CD4-positive, alpha-beta T cell treated with Interleukin-4 for 4 hours (primary cell): ENCODE measurements around the gene CRACR2A.

Experiments
- DNase-seq: peaks from one replicate; pipeline ENCODE4 v3.0.0-alpha.2; 2020

CRACR2A gene

GRCh38 chr12:3679831-3680230 is 73.1 kb downstream of the CRACR2A start:
- DNase-seq = no peak

GRCh38 chr12:3677609-3678008 is 75.3 kb downstream of the CRACR2A start:
- DNase-seq = no peak

DNA sequence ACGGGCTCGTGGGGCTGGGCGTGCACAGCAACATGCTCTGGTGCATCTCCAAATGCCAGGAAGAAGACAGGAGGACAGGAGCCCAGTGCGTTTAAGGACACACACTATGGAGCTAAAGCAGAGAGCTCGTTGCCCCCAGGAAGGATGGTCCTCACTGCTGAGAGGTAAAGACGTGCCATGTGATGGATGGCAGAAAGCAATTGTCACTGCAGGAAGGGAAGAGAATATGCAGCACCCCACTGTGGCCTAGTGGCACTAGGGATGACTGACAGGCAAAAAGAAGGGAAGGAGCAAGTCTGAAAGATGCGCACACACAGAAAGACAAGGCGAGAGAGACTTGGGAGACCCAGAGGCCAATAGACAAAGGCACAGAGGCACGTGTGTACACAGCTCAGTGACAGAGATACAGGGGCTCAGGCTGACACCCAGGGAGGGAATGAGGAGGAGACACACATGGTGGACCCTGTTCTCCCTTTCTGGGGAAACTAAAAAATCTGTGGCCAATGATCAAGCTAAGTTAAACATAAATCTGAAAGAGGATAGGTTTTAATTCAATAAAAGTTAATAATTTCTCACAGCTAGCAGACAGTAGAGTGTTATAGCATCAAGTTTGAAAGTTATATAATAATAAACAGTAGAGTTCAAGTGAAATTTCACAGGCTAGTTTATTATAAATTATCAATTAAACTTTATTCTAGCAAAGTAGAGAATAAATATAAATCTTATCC is 78.8 kb downstream of the CRACR2A start:
- DNase-seq = no peak

GRCh38 chr12:3672113-3672509 is 80.8 kb downstream of the CRACR2A start:
- DNase-seq = no peak

DNA sequence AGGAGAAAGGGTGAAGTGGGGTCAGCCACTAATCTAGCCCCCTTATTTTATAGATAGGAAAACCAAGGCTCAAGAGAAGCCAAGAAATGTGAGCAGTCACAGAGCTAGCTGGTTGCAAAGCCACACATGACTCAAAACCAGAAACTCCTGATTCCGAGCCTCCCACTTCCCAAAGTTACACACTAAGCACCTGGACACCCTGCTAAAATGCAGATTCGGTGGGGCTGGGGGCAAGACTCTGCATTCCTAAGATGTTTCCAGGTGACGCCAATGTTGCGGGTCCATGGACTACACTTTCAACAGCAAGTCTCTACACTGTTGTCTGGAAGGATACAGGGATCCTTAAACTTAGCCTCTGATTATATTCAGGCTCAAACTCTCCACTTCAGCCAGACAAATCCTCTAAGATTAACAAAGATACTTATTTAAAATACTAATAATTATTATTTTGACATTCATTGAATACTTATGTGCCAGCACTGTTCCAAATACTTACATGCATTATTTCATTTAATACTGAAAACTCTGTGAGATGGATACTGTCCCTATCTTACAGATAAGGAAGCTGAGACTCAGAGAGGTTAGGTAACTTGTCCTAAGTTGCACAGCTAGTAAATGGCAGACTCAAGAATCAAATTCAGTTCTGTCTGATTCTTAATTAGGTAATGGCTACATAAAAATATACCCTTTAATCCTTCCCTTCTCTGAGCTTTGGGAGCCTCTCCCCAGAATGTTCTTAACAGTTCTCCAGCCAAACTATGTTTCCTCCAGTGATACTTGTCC is 81.4 kb downstream of the CRACR2A start:
- DNase-seq = no peak

GRCh38 chr12:3670083-3670620 is 82.8 kb downstream of the CRACR2A start:
- DNase-seq = no peak

GRCh38 chr12:3669594-3669993 is 83.3 kb downstream of the CRACR2A start:
- DNase-seq = no peak

DNA sequence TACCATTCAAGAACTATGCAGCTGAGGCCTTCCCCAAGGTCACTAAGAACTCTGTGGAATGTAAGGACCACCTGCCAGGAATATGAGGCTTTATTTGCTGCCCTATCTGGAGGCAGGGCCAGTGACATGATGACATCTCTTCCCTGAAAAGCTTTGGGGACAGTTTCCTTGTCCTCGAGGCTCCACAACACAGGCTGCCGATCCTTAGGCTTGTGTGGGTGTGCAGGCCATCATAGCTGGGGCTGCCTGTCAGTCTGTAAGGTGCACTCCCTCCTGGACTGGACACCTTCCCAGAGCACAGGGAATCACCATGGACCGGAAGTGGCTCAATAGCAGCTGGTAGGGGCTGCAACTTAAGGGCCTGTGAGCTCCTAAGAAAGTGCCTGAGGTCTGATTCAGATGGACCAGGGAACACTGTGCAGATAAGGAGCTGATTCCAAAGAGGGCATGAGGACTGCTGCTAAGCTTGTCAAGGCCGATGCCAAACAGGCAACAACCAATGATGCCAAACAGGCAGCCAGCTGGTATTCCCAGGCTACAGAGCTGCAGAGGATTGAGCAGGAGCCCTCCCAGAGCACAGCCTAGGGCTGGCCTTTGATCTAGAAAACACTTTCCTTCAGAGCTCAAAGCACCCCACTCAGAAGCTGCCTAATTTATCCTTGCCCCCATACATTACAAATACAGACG is 84.3 kb downstream of the CRACR2A start:
- DNase-seq = no peak

DNA sequence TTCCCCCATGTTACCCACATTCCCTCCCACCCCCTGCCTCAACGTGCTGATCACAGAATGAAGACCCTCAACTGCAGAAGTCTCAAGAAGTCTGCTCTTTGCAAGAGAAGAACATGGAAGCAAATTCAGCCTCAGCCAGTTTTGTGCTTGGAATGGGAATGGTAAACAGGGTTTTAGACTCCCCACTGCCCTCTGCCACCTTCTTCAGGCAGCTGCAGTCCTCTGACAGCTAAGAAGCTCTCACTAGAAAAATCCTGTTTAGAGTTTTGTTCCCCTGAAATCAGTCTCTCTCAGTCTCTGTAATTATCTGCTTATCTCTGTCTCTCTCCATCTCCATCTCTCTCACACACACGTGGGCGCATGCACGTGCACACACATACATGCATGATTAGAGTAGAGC is 85.4 kb downstream of the CRACR2A start:
- DNase-seq = no peak

- no peak for DNase-seq
These were observed 86.5 kb downstream of the CRACR2A start for GRCh38 chr12:3666441-3666840.

- DNase-seq = no peak
These were observed 90.4 kb downstream of the CRACR2A start for GRCh38 chr12:3662521-3662921.

GRCh38 chr12:3661028-3661427 is 91.9 kb downstream of the CRACR2A start:
- no peak for DNase-seq

GRCh38 chr12:3658327-3659163 is 94.4 kb downstream of the CRACR2A start:
- no peak for DNase-seq

- no peak for DNase-seq
These were observed 95.8 kb downstream of the CRACR2A start for GRCh38 chr12:3656946-3657622.

- no peak for DNase-seq
These were observed 97.5 kb downstream of the CRACR2A start for GRCh38 chr12:3655328-3655900.

GRCh38 chr12:3651585-3652424 is 101.1 kb downstream of the CRACR2A start:
- no peak for DNase-seq

- no peak for DNase-seq
These were observed 105.4 kb downstream of the CRACR2A start for GRCh38 chr12:3647504-3647903.

DNA sequence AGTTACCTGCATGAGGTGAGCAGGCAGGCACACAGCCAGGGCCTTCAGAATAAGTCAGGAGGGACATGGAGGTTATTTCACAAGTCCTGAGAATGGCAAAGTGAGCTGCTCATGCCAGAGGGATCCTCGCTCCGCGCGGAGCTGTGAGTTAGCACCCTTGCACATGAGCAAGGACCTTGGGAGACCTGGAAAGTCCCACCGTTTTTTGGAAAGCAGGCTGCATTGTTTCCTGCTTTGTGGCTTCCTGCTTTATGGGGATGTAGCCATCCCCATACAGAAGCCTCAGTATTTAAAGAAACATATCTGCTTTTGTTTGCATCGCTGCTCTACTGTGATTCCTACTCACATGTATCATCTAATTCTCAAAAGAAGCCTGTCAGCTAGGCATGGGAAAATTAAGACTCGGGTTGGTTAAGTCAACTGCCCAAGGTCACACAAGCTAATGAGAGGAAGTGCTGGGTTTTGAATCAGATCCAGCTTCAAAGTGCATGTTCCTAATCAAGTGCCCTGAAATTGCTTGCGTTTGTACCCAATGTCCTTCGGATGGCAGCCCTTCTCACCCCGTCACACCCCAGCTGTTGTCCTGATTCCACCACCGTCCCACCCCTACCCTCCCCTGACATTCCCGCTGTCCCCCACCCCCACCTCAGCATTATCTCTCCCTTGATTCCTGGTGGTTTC is 106.2 kb downstream of the CRACR2A start:
- DNase-seq = no peak

DNA sequence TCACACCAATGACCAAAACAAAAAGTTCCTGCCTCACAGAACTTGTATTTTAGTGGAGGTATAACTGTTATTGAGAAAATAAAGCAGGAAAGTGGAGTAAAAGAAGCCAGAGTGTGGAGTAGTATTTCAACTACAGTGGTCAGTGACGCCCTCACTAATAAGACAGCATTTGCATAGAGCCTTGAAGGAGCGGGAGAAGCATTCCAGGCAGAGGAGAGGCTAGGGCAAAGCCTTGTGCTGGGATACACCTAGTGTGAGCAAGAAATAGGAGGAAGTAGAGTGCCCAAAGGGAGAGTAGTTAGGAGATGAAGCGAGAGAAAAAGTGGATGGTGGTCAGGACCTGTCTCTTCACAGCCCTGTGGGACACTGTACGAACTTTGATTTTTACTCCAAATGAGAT is 107.8 kb downstream of the CRACR2A start:
- DNase-seq = no peak

DNA sequence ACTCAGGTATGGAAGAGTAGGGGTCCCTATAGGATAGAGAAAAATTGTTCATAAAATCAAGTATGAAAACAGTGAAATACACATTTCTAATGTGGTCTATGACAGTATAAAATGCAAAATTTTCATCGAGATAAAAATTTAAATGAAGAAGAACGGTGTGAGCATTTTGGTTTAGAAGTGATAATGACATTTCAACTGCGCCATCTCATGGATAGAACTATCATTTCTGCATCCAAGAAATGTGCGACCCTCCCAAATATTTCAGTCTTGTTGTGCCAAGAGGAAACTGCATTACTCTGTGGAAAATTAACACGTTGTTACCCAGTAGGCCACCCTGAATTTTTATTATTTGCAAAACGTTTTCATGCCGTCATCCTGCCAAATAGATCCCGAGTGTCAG is 108.8 kb downstream of the CRACR2A start:
- DNase-seq = no peak
